ENCODE data around the gene ZNF423. TPM values are rescaled to one million over a fixed set of nuclear protein-coding genes. Genes with fewer than 3 reads are reported as not detected.

Gene ZNF423
- total and polyA plus RNA-seq, 2 of the 13 experiments (the other 11 are each of a cell fraction or from before 2014, with no cell fraction given) = 0.07 to 0.31 TPM

DNA sequence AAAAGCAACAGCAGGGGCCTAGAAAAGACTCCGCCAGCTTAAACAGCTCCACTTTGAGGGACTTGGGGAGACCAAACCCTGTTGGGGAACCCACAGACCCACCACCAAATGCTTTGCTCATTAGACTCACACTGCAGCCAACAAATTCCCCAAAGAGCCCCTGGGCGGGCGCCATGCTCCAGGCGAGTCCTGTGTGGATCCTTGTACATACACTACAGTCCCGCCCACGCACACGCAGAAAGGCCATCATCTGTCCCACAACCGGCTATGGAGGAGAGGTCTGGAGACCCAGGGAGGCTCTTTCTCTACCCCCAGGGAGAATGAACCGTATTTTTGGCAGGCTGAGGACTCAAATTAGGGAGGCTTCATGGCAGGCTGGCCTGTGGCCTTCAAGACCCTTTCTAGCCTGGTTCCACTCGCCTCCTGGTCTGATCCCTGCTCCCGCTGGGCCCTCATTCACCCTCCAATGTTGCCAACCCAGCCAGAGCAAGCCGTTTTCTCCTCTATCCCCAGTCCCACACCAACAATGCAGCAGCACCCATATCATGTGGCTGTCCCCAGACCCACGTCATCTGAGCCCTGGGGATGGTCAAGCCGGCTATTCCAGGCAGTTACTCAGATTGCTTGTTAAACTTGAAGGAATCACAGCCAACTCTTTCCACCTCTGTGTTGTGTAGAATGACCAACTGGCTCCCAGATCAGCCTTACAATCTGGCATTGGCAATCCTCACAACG is 27.2 kb downstream of the ZNF423 start:
- WGBS (ENCODE audit: low lambda C conversion rate) = 45% methylated on average over 12 of the region's 15 CpGs
- H2AFZ ChIP-seq (ENCODE audit: low read length) = no peak overlapping the region
- no peaks in the 10 kb centered on the region for H4K20me1 ChIP-seq (ENCODE audit: insufficient read depth, low read length)
- no peak overlapping the region for H3K27ac ChIP-seq (ENCODE audit: extremely low read length, insufficient read depth, low read length)
- CTCF ChIA-PET (ENCODE audit: low intra/inter-chr PET ratio, low total read pairs) = no interaction called here
- no peaks in the 10 kb centered on the region for H3K9me3 ChIP-seq (ENCODE audit: low read length)
- in situ Hi-C loops (cut with HindIII; ENCODE audit: extremely low pct_ligation_motif_present, low pct_unique_long_range_greater_than_20kb) = no loop called here
- DNase-seq (ENCODE audit: low spot score) (no peak), FAIRE-seq (no peak), ATAC-seq (no peak)
- no peaks in the 10 kb centered on the region for H3K79me2 ChIP-seq (ENCODE audit: insufficient read depth, low read length)
- no peak overlapping the region for H3K9ac ChIP-seq (ENCODE audit: insufficient read depth, low read depth, low read length)
- POLR2A ChIA-PET = no interaction called here
- peaks cover 12 to 76% of the 10 kb centered on the region in 2 experiments; a peak in 4 of 5 replicates for H3K27me3 ChIP-seq (ENCODE audit: control insufficient read depth in 1 of 2, insufficient read depth in 2 of 2, low read length in 2 of 2)
- intact Hi-C loops (cut with micrococcal nuclease; ENCODE audit: unreplicated experiment) = no loop called here
- H3K36me3 ChIP-seq (replicated peaks in 1 of 2; ENCODE audit: control insufficient read depth in 1 of 2, insufficient read depth in 2 of 2, low read length in 2 of 2) = no peaks in the 10 kb centered on the region
- BruUV-seq (replicated peaks) = no TSS peak
- H3K4me2 ChIP-seq (ENCODE audit: low read depth, low read length) = no peak overlapping the region
- H3K4me1 ChIP-seq (ENCODE audit: insufficient read depth, low read length) = no peaks in the 10 kb centered on the region
- no peak overlapping the region for H3K4me3 ChIP-seq (replicated peaks in 1 of 3; ENCODE audit: insufficient read depth in 1 of 3, low read depth in 2 of 3, low read length in 3 of 3)
- no peak for TF ChIP-seq KAT7 (CRISPR knock-in tag; IDR thresholded peaks at IDR 0.05; ENCODE audit: borderline replicate concordance)
- no peak for TF ChIP-seq ZNF510 (CRISPR knock-in tag; IDR thresholded peaks at IDR 0.05; ENCODE audit: low read depth)
- TF ChIP-seq PCBP1 (IDR thresholded peaks at IDR 0.05; ENCODE audit: borderline replicate concordance, low read depth, low read length) = no peak
- TF ChIP-seq HMG20A (CRISPR knock-in tag; IDR thresholded peaks at IDR 0.05; ENCODE audit: borderline replicate concordance) = no peak
- no peak for TF ChIP-seq HINFP (CRISPR knock-in tag; IDR thresholded peaks at IDR 0.05; ENCODE audit: low read depth)
- TF ChIP-seq ZBTB1 (CRISPR knock-in tag; IDR thresholded peaks at IDR 0.05; ENCODE audit: borderline replicate concordance) = no peak
- no peak for TF ChIP-seq ATF2 (CRISPR knock-in tag; IDR thresholded peaks at IDR 0.05)
- TF ChIP-seq KIAA2018 (CRISPR knock-in tag; IDR thresholded peaks at IDR 0.05; ENCODE audit: borderline replicate concordance) = no peak
- no peak for TF ChIP-seq SALL2 (CRISPR knock-in tag; IDR thresholded peaks at IDR 0.05)
- no peak for TF ChIP-seq ZFP36 (IDR thresholded peaks at IDR 0.05; ENCODE audit: borderline replicate concordance, low read depth, low read length, partially characterized antibody)

All from HepG2 (cell line).